COLO668 (cell line): Measurements from ENCODE around the gene PEMT.
A peak's percentile ranks its signal among the peaks of the same experiment; 100 is the strongest.

Experiments used
- DNase-seq: peaks from one replicate; lab custom pipeline; 2025; ENCODE audit not compliant: unreplicated experiment; lab: John Stamatoyannopoulos, UW

Gene PEMT

GRCh38 chr17:17570798-17571716 is 20.5 kb downstream of the PEMT start:
- DNase-seq = peak; percentile 59

- peak; percentile 47 for DNase-seq
Measured at GRCh38 chr17:17570140-17570797, 21.2 kb downstream of the PEMT start.

GRCh38 chr17:17569691-17570090 is 21.8 kb downstream of the PEMT start:
- DNase-seq = no peak

- DNase-seq = peak; percentile 67
Measured at GRCh38 chr17:17568772-17569195, 22.7 kb downstream of the PEMT start.

GRCh38 chr17:17567631-17568030 is 23.9 kb downstream of the PEMT start:
- no peak for DNase-seq

- no peak for DNase-seq
Measured at GRCh38 chr17:17566896-17567513, 24.5 kb downstream of the PEMT start.

GRCh38 chr17:17565471-17566339 is 25.8 kb downstream of the PEMT start:
- peak; percentile 28 for DNase-seq

- peak; percentile 8 for DNase-seq
Measured at GRCh38 chr17:17564896-17565295, 26.6 kb downstream of the PEMT start.

GRCh38 chr17:17564323-17564722 is 27.2 kb downstream of the PEMT start:
- DNase-seq = no peak

GRCh38 chr17:17563530-17563929 is 28.0 kb downstream of the PEMT start:
- DNase-seq = no peak

- DNase-seq = no peak
Measured at GRCh38 chr17:17562146-17562511, 29.4 kb downstream of the PEMT start.

- peak; percentile 81 for DNase-seq
Measured at GRCh38 chr17:17561408-17562145, 29.9 kb downstream of the PEMT start.

- no peak for DNase-seq
Measured at GRCh38 chr17:17560975-17561374, 30.5 kb downstream of the PEMT start.

- no peak for DNase-seq
Measured at GRCh38 chr17:17560167-17560566, 31.3 kb downstream of the PEMT start.

- DNase-seq = no peak
Measured at GRCh38 chr17:17559164-17559563, 32.3 kb downstream of the PEMT start.

GRCh38 chr17:17558431-17558830 is 33.1 kb downstream of the PEMT start:
- DNase-seq = no peak

- DNase-seq = no peak
Measured at GRCh38 chr17:17557796-17558195, 33.7 kb downstream of the PEMT start.

- DNase-seq = no peak
Measured at GRCh38 chr17:17556671-17557070, 34.8 kb downstream of the PEMT start.

GRCh38 chr17:17555906-17556305 is 35.6 kb downstream of the PEMT start:
- no peak for DNase-seq

GRCh38 chr17:17555151-17555550 is 36.4 kb downstream of the PEMT start:
- DNase-seq = no peak
